Stimulated activated CD4-positive, alpha-beta T cell treated with anti-CD3 and anti-CD28 coated beads, TNF-alpha, amount 100 ng/mL, for 1 hour (primary cell): ENCODE results near the gene LGALS3BP.
"Not testable (repeated sequence)": the region's sequence is repeated elsewhere in the genome, so short reads cannot be mapped to it uniquely, and the experiment has no call there.

ENCODE experiments used
- DNase-seq, 3 donors: peaks; one replicate each; pipeline ENCODE4 v3.0.0-alpha.2; 2020; ENCODE audit warnings: low read depth in 3 of 3, low spot score in 1 of 3

LGALS3BP gene

GRCh38 chr17:78965491-78965924 lies 14.2 kb downstream of the LGALS3BP start:
- no peak for DNase-seq

- DNase-seq: no peak
These were observed 16.3 kb downstream of the LGALS3BP start for GRCh38 chr17:78963378-78963777.

DNA sequence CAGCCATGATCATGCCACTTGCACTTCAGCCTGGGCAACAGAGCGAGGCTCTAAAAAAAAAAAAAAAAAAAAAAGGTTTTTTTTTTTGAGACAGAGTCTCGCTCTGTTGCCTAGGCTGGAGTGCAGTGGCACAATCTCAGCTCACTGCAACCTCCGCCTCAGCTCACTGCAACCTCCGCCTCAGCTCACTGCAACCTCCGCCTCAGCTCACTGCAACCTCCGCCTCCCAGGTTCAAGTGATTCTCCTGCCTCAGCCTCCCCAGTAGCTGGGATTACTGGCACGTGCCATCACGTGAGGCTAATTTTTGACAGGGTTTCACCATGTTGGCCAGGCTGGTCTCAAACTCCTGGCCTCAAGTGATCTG lies 16.8 kb downstream of the LGALS3BP start:
- DNase-seq: not testable (repeated sequence)

GRCh38 chr17:78962345-78962983 lies 17.3 kb downstream of the LGALS3BP start:
- DNase-seq: no peak

- DNase-seq: no peak
These were observed 18.2 kb downstream of the LGALS3BP start for GRCh38 chr17:78961571-78961970.

- DNase-seq: no peak
These were observed 18.8 kb downstream of the LGALS3BP start for GRCh38 chr17:78960928-78961327.

DNA sequence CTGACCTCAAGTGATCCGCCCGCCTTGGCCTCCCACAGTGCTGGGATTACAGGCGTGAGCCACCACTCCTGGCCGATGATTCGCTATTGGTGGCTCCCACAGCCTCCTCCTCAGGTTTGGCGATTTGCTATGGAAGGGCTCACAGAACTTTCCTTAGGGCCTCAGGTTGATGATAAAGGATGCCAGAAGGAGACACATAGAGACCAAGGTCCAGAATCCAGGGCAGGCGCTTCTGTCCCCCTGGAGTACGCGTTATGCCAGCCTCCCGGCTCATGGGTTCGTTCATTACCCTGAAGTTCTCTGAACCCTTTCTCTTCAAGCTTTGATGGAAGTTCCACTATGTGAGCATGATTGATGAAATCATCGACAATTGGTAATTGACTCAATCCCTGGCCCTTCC lies 19.9 kb downstream of the LGALS3BP start:
- no peak for DNase-seq

DNA sequence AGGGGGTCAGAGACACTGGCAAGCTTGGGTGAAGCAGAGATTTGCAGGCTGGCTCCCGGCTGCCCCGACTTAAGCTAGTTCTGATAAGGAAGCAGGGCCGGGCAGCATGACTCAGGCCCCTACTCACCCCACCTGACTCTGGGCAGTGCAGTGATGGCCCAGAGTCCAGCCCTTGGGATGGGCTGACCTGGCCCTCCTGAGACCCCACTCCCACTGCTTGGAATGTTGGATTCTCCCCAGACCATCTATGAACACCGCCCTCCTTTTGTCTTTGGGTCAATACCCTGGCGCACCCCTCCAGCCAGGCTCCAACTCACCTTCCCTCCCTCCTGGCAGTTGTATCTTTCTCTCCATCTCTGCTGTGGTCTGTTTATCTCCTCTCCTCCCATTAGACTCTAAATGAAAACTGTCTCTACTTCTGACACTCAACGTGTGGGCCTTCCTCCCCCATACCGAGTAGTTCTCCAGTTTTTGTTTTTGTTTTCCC lies 21.0 kb downstream of the LGALS3BP start:
- DNase-seq: no peak

- no peak for DNase-seq
These were observed 22.6 kb downstream of the LGALS3BP start for GRCh38 chr17:78957128-78957527.

GRCh38 chr17:78956254-78956653 lies 23.5 kb downstream of the LGALS3BP start:
- no peak for DNase-seq

- DNase-seq: no peak
These were observed 25.0 kb downstream of the LGALS3BP start for GRCh38 chr17:78954684-78955083.

GRCh38 chr17:78953356-78954350 lies 26.1 kb downstream of the LGALS3BP start:
- DNase-seq: no peak

GRCh38 chr17:78952706-78953105 lies 27.0 kb downstream of the LGALS3BP start:
- DNase-seq: no peak

DNA sequence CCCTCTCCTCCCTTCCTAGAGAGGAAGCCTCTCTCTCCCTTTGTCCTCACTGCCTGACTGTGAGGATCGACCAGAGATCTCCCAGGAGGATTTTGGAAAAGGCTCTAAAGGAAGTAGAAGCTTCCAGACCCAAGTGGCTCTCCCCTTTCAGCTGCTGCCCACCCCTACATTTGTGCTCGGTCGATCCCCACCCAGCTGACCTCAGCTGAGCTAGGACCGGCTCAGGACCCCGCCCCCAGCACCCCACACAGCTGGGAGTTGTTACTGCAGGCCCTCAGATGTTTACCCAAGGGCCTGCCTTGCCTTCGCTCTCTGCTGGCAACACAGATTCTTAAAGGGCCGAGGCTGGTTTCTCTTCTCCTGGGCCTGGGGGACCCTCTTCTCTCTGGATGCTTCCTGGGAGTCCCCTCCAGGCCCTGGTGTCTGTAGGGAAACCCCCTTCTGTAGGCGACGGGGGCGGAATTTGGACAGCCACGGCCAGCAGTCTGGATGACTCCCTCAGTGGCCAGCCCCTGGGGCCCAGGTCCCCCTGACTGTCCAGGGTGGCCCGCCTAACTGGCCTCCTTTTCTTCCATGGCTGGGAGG lies 27.7 kb downstream of the LGALS3BP start:
- DNase-seq: no peak

DNA sequence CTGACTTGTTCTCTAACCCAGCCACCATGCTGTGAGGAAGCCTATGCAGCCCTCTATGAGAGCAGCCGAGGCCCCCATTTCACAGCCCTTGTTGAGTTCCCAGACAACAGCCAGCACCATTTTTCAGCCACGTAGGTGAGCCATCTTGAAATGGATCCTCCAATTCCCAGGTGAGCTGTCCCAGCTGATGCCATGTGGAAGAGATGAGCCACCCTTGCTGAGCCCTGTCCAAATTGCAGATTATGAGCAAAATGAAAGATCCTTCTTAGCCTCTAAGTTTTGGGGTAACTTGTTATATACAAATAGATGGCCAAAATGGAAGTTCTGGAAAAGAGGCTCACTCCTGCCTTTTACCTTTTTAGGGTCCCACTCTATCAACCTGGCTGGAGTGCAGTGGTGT lies 28.9 kb downstream of the LGALS3BP start:
- DNase-seq: no peak

DNA sequence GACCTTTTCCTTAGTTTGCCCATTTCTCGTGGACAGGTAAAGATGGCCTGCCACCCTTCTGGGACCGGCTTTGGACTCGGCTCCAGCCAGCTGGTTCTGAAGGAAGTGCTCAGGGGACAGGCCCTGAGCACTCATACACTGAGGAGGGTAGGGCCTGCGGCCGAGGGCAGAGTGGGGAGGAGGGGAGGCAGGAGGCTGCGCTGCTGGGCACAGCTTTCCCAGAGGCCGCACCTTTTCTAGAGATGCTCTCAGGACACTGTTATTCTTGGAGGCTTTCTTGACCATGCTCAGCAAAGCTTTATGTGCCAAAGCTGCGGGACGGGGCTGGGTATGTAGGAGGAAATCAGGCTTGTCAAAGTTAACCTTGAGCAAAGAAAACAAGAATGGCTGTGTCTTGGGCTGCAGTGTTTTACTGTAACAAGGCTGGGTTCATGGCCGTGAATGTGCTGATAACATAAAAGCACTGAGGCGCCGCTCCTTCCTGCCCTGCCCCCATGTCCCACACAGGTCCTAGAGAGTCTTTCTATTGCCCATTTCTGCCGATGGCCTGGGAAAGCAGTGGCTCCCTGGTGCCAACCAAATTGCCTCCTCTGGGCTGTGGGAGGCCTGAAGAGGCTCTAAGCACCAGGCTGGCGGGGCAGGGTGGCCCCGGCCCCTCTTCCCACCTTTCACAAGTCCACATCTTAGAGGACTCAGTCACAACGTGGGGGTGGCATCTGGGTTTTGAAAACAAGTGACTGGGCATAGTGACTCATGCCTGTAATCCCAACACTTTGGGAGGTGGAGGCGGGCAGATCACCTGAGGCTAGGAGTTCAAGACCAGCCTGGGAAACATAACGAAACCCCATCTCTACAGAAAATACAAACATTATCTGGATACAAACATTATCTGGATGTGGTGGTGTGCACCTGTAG lies 32.2 kb downstream of the LGALS3BP start:
- no peak for DNase-seq

GRCh38 chr17:78946631-78947030 lies 33.1 kb downstream of the LGALS3BP start:
- no peak for DNase-seq

GRCh38 chr17:78946131-78946530 lies 33.6 kb downstream of the LGALS3BP start:
- no peak for DNase-seq

- not testable (repeated sequence) for DNase-seq
These were observed 34.3 kb downstream of the LGALS3BP start for GRCh38 chr17:78945455-78945854.

DNA sequence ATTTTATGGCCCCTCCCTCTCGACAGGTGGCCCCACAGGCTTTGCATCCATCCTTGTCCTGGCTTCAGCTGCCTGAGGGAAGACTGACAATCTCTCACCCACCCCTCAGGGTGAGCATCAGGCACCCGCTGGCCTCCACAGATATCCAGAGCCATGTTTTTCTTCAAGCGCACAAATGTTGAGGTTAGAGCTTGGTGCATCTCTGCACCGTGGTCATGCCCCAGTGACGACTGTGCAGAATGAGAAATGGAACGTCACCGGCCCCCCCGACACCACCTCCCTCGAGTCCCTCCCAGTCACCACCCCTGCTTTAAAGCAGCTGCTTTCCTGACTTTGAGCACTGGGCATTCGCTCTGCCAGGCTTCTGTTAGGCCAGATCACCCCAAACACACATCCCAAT lies 34.8 kb downstream of the LGALS3BP start:
- DNase-seq: no peak

GRCh38 chr17:78944026-78944425 lies 35.7 kb downstream of the LGALS3BP start:
- no peak for DNase-seq
